Naive thymus-derived CD8-positive, alpha-beta T cell (primary cell): ENCODE data around the gene CASK. TPM values are rescaled to one million over a fixed set of nuclear protein-coding genes. Genes with fewer than 3 reads are reported as not detected.
A peak's percentile ranks its signal among the peaks of the same experiment; 100 is the strongest.

Source experiments
- ATAC-seq, 2 donors: fragments of 150-1000 bp; cut with Tn5 transposase in 1 of 2; sonication (Bioruptor Pico), chemical (Tn5 transposase) in 1 of 2; 1 replicate in 1 of 2; 2 replicates in 1 of 2; pipeline ENCODE4 v1.10.0; 2021; ENCODE audit warnings: mild to moderate bottlenecking in 2 of 2, moderate library complexity in 2 of 2
- POLR2A ChIA-PET: fragments of 350-600 bp; sonication (Branson Sonifier 250); formaldehyde crosslinking; loops from one replicate; lab custom pipeline; 2021; ENCODE audit warnings: antibody characterized with exemption; lab: Charles Lee
- DNase-seq, 10 donors: peaks; one replicate each; pipeline versions ENCODE4 v3.0.0 to v3.0.0-alpha.2; 2020 to 2022
- H3K27ac Mint-ChIP-seq, 10 donors: one replicate each; pipeline ENCODE4 v1.8.0; 2020 to 2022; ENCODE audit warnings: mild to moderate bottlenecking in 10 of 10, mixed read lengths in 10 of 10, moderate library complexity in 4 of 10, inconsistent platforms in 1 of 10
- H3K27me3 Mint-ChIP-seq, 5 donors: one replicate each; pipeline ENCODE4 v1.8.0; 2021 to 2022; ENCODE audit warnings: mixed read lengths in 5 of 5
- H3K36me3 Mint-ChIP-seq, 3 donors: one replicate each; pipeline ENCODE4 v1.8.0; 2020 to 2022; ENCODE audit warnings: mixed read lengths in 3 of 3, mild to moderate bottlenecking in 2 of 3, inconsistent platforms in 1 of 3
- H3K4me1 Mint-ChIP-seq, 4 donors: one replicate each; pipeline ENCODE4 v1.8.0; 2021 to 2022; ENCODE audit warnings: mixed read lengths in 4 of 4
- H3K4me3 Mint-ChIP-seq, 10 donors: one replicate each; pipeline ENCODE4 v1.8.0; 2020 to 2022; ENCODE audit warnings: mild to moderate bottlenecking in 10 of 10, mixed read lengths in 10 of 10, moderate library complexity in 6 of 10, inconsistent platforms in 1 of 10
- H3K9me3 Mint-ChIP-seq, 9 donors: one replicate each; pipeline ENCODE4 v1.8.0; 2020 to 2022; ENCODE audit warnings: mixed read lengths in 9 of 9, mild to moderate bottlenecking in 3 of 9, inconsistent platforms in 1 of 9, moderate library complexity in 1 of 9
- polyA plus RNA-seq, 3 donors: library from polyadenylated mRNA; unstranded; fragments of 300-500 nt; fragmentation: Illumina TruSeq; gene quantifications; one replicate each; pipeline ENCODE4 v1.2.3, GENCODE V29; 2021
- total RNA-seq, 8 experiments: library from RNA in 2 of 8; stranded (reverse) in 2 of 8; gene quantifications; one replicate each; pipeline ENCODE4 v1.2.3 and lab custom pipeline; 2021 to 2026

The CASK gene
- total and polyA plus RNA-seq, 5 experiments from 2014 or later: 4.6 to 90.4 (median 16.1) TPM

DNA sequence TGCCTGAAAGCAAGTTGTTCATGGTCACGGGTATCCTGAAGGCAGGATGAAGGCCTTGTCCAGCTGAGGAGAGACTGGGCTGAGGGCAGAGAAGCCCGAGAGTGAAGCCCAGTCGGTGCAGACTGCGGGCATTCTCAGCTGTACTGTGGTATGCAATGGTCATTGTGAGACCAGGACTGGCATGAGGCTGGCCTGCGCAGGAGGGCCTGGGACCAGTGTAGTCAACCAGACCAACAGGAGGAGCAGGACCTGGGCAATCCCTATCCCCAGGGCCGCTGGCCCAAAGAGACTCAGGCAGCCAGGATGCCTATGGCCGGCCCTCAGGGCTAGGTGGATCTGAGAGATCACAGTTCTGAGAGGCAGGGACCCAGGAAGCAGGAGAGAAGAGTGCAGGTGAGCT is 394.6 kb downstream of the CASK start:
- peaks cover 3 to 6% (median 5%) of the 10 kb centered on the region in 4 donors for H3K4me1 Mint-ChIP-seq
- no peak for DNase-seq
- H3K27ac Mint-ChIP-seq: peak overlapping the region in 2 of 10 donors; percentile 54 to 81
- no peak for ATAC-seq
- H3K27me3 Mint-ChIP-seq: no peaks in the 10 kb centered on the region
- POLR2A ChIA-PET: no interaction called here
- no peaks in the 10 kb centered on the region for H3K9me3 Mint-ChIP-seq
- H3K4me3 Mint-ChIP-seq: no peak overlapping the region
- peaks cover 0 to 64% (median 6%) of the 10 kb centered on the region in 3 donors for H3K36me3 Mint-ChIP-seq

DNA sequence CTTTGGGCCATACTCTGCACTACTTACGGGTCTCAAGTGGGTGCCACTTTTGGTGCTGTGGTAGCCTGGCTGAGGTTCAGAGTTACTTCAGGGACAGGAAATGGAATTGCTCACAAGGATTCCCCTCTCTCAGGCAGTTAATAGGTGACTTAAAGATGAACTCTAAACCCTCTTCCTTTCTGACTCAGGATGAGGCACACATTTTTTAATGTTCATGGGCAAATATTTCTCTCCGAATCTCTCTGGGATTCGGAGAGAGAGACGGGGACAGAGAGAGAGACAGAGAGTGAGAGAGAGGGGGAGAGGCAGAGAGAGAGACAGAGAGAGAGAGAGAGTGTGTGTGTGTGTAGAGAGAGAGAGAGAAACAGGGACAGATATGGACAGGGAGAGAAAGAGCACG is 396.4 kb downstream of the CASK start:
- H3K36me3 Mint-ChIP-seq: peaks cover 0 to 75% (median 6%) of the 10 kb centered on the region in 3 donors

DNA sequence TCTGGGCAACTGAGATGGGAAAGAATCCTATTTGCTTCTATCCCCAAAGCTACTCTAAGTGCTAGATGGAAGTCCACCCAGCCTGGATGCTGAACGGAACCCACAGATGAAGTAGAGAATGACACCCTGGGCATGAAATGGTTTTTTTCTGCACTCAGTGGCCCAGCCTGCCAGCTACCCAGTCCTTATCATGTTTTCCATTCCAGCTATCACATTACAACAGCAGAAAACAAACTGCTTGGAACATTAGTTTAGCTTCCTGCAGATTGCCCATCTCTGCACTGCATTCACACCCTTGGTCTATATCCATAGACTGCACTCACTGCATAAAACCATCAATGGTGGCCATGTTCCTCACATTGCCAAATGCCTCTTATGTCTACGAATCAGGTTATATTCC is 397.1 kb downstream of the CASK start:
- Mint-ChIP-seq H3K4me3 (no peak overlapping the region), H3K4me1 (peaks cover 3 to 6% (median 5%) of the 10 kb centered on the region in 4 donors), H3K27me3 (no peaks in the 10 kb centered on the region), H3K27ac (peak overlapping the region in 6 of 10 donors; percentile 11 to 78 (median 42)), H3K9me3 (no peaks in the 10 kb centered on the region), H3K36me3 (peaks cover 0 to 75% (median 6%) of the 10 kb centered on the region in 3 donors)
- no peak for ATAC-seq
- no peak for DNase-seq
- POLR2A ChIA-PET: no interaction called here

More for the DNA sequence above, 396.4 kb downstream of the CASK start:
- ATAC-seq: no peak
- Mint-ChIP-seq H3K4me1 (peaks cover 3 to 6% (median 5%) of the 10 kb centered on the region in 4 donors), H3K9me3 (no peaks in the 10 kb centered on the region), H3K27me3 (no peaks in the 10 kb centered on the region), H3K4me3 (no peak overlapping the region), H3K27ac (peak overlapping the region in 7 of 10 donors; percentile 5 to 78 (median 51))
- DNase-seq: no peak
- POLR2A ChIA-PET: no interaction called here

DNA sequence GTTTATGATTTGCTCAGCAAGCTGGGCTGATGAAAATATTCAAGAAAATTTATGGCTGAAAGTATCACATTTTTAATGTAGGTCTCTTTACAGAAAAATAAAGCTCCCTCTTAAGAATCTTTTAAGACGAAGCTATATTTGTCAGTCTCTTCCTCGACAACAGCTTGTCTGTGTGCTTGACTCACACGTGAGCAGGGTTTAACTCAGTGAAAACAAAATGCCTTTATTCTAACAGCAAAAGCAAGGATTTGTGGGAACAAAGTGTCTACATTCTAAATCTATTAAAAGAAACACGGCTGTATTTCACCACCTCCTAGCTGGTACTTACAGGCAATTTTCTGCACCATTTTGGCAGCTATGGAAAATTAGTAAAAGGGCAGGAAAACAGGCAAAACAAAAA is 400.7 kb downstream of the CASK start:
- POLR2A ChIA-PET: no interaction called here
- DNase-seq (no peak), ATAC-seq (no peak)
- Mint-ChIP-seq H3K4me3 (no peak overlapping the region), H3K36me3 (peaks cover 0 to 61% (median 1%) of the 10 kb centered on the region in 3 donors), H3K4me1 (peaks cover 11 to 19% (median 16%) of the 10 kb centered on the region in 4 donors), H3K9me3 (no peaks in the 10 kb centered on the region), H3K27ac (peak overlapping the region in 2 of 10 donors; percentile 22 to 26), H3K27me3 (no peaks in the 10 kb centered on the region)

- H3K4me3 Mint-ChIP-seq: no peak overlapping the region
- peaks cover 0 to 56% (median 1%) of the 10 kb centered on the region in 3 donors for H3K36me3 Mint-ChIP-seq
- no peaks in the 10 kb centered on the region for H3K27me3 Mint-ChIP-seq
- H3K4me1 Mint-ChIP-seq: peaks cover 10 to 22% (median 20%) of the 10 kb centered on the region in 4 donors
- H3K27ac Mint-ChIP-seq: peak overlapping the region in 1 of 10 donors; percentile 26
- ATAC-seq (no peak), DNase-seq (no peak)
- POLR2A ChIA-PET: no interaction called here
- H3K9me3 Mint-ChIP-seq: no peaks in the 10 kb centered on the region
These were observed 401.3 kb downstream of the CASK start for GRCh38 chrX:41522081-41522480.

DNA sequence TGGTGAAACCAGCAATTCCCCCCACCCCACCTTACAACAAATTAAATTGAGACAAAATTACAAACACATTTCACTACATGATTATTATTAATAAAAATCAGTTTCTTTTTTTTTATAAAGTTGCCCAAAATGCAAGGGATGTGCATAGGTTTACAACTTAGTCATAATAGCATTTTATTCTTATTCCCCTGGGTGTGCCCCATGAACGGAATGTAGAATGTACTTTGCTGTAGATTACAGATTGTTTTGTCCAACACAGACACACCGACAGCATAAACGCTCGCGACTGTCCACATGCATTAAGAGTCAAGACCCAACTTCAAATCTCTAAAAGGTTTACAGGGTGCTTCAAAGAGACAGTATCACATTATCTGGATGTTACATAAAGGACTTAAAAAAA is 403.9 kb downstream of the CASK start:
- H3K27ac Mint-ChIP-seq: no peak overlapping the region
- H3K9me3 Mint-ChIP-seq: no peaks in the 10 kb centered on the region
- POLR2A ChIA-PET: no interaction called here
- H3K4me3 Mint-ChIP-seq: no peak overlapping the region
- no peak for ATAC-seq
- peaks cover 0 to 36% (median 0%) of the 10 kb centered on the region in 3 donors for H3K36me3 Mint-ChIP-seq
- H3K4me1 Mint-ChIP-seq: peaks cover 10 to 27% (median 20%) of the 10 kb centered on the region in 4 donors
- no peaks in the 10 kb centered on the region for H3K27me3 Mint-ChIP-seq
- DNase-seq: no peak

DNA sequence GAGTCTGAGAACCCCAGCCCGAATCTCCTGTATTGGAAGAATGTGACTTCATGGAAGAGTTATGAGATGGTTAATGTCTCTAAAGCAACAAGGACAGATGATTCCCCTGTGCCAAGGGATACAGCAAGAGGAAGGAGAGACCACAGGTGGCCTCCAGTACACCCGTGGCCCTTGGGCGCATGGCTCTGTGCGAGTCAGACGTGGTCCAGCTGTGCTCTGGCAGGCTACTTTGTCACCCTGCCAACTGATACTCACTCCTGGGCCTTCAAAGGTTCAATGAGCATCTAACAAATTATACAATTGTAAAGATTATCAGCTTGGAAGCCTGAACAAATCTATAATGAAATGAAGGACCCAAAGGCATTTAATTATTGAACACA is 404.5 kb downstream of the CASK start:
- POLR2A ChIA-PET: no interaction called here
- Mint-ChIP-seq H3K27ac (peak overlapping the region in 5 of 10 donors; percentile 0 to 85 (median 58)), H3K4me1 (peaks cover 13 to 27% (median 22%) of the 10 kb centered on the region in 4 donors), H3K4me3 (no peak overlapping the region), H3K36me3 (peaks cover 0 to 32% (median 0%) of the 10 kb centered on the region in 3 donors), H3K9me3 (no peaks in the 10 kb centered on the region), H3K27me3 (no peaks in the 10 kb centered on the region)
- DNase-seq: no peak
- ATAC-seq: no peak

DNA sequence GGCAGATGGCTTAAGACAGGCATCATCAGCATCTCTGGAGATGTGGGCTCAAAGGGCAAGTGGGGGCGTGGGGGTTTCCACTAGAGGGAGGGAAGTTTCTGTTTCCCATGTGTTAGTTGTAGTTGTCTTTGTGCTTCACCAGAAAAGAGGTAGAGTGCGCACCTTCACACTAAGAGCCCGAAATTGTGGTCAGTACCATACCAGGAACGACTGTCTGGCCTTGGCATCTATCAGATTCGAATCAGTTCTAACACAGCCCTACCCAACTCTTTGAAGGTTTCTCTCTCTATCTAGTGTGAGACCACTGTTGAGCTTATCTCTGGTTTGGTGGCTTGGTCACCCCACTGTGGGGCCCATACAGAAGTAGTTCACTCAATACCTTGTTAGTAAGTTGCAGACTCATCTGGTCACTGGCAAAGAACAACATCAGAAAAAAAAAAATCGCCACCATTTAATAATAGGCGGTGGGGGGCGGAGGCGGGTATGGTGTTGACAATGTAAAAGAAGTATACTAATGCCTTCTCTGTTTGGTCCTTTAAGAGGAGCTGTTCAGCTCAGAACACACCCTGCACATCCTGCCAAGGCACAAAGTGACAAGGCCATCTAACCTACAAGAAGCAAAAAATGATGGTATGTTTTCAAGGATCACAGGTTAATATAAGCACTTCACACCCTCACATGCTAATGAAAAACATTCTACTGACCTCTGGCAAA is 405.1 kb downstream of the CASK start:
- H3K9me3 Mint-ChIP-seq: no peaks in the 10 kb centered on the region
- no peak overlapping the region for H3K4me3 Mint-ChIP-seq
- peaks cover 0 to 28% (median 0%) of the 10 kb centered on the region in 3 donors for H3K36me3 Mint-ChIP-seq
- H3K27me3 Mint-ChIP-seq: no peaks in the 10 kb centered on the region
- H3K4me1 Mint-ChIP-seq: peaks cover 13 to 27% (median 26%) of the 10 kb centered on the region in 4 donors
- DNase-seq (no peak), ATAC-seq (peak in 1 of 2 donors; percentile 14)
- H3K27ac Mint-ChIP-seq: peak overlapping the region in 8 of 10 donors; percentile 0 to 85 (median 58)
- POLR2A ChIA-PET: no interaction called here

DNA sequence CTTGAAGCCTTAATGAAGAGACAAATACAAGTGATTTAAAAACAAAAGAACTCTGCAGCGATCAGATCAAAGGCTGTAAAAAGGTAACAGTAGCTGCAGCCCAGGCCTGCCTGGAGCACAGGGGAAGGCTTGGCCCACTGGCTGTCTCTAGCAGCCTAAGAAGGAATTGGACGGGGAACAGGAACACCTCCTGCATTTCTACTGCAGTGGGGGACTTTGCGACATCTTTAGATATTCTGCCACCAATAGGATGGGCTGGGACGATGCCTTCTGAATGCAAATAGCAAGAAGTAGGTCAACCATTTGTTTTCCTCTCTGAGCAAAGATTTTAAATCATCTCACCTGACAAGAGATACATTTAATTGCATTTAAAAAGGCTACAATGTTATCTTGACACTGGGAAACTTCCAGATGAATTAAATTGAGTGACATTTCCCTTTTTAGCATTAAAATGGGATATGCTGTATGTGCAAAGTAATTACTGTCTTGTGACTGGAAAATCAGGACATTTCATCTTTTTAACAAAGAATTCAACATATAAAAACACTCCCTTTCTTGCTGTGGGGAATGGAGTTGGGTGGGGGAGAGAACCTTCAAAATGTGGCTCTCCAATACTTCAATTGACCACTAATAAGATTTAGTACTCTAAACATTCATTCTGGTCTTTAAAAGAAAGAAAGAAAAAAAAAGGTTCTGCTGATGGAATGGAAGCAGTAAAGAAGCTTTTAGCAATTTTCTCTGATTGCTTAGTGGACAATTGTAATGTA is 406.2 kb downstream of the CASK start:
- peak overlapping the region in 9 of 10 donors; percentile 39 to 84 (median 63) for H3K27ac Mint-ChIP-seq
- POLR2A ChIA-PET: no interaction called here
- H3K36me3 Mint-ChIP-seq: peaks cover 0 to 19% (median 0%) of the 10 kb centered on the region in 3 donors
- ATAC-seq (no peak), DNase-seq (no peak)
- H3K4me3 Mint-ChIP-seq: peak overlapping the region in 1 of 10 donors; percentile 62
- no peaks in the 10 kb centered on the region for H3K27me3 Mint-ChIP-seq
- H3K9me3 Mint-ChIP-seq: no peaks in the 10 kb centered on the region
- peaks cover 13 to 30% (median 28%) of the 10 kb centered on the region in 4 donors for H3K4me1 Mint-ChIP-seq

DNA sequence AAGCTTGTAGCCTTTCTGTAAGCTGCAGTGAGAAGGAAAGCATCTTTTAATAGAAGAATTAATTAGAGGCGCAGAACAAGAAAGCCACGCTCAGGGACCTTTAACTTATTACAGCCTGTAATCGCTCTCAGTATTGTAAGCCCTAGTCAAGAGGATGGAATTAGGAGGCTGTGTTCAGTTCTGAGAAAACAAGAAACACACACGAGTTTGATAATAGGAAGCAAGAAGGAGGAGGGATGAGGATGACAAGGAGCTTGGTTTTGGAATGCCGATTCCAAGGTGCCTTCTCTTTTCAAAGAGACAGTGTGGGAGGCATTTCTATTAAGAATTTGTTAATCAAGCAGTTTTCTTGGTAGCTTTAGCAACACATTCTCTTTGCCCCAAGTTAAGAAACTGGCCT is 406.9 kb downstream of the CASK start:
- Mint-ChIP-seq H3K27ac (peak overlapping the region in 4 of 10 donors; percentile 51 to 84 (median 66)), H3K4me3 (no peak overlapping the region), H3K4me1 (peaks cover 13 to 34% (median 29%) of the 10 kb centered on the region in 4 donors), H3K27me3 (no peaks in the 10 kb centered on the region), H3K9me3 (no peaks in the 10 kb centered on the region), H3K36me3 (peaks cover 0 to 14% (median 0%) of the 10 kb centered on the region in 3 donors)
- no peak for ATAC-seq
- POLR2A ChIA-PET: interaction anchor here (0.5 kb wide), 1 partner anchor 60 kb away, joined by 4 read pairs; no protein-coding TSS in a partner anchor
- no peak for DNase-seq

- H3K27me3 Mint-ChIP-seq: no peaks in the 10 kb centered on the region
- POLR2A ChIA-PET: no interaction called here
- DNase-seq (no peak), ATAC-seq (no peak)
- peak overlapping the region in 1 of 10 donors; percentile 0 for H3K27ac Mint-ChIP-seq
- H3K36me3 Mint-ChIP-seq: peaks cover 0 to 12% (median 0%) of the 10 kb centered on the region in 3 donors
- H3K4me1 Mint-ChIP-seq: peaks cover 13 to 34% (median 29%) of the 10 kb centered on the region in 4 donors
- H3K9me3 Mint-ChIP-seq: no peaks in the 10 kb centered on the region
- H3K4me3 Mint-ChIP-seq: no peak overlapping the region
These were observed 408.0 kb downstream of the CASK start for GRCh38 chrX:41515376-41515775.

DNA sequence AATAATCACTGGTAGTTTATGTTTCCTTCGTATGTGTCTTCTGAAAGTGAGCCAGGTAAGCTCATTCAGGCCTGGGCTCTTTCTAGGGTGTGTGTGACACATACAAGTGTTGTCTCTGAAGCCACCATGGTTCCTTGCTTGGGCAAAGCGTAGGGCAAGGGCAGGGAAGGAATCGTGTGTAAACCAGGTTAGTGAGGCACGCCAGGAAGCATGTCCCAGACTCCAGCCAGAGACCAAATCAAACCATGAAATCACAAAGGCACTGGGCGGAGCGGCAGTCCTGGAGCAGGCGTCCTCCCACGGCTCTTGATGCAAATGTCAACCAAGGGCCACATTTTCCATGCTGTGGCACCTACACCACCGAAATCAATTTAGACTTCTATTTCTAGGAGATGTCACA is 409.2 kb downstream of the CASK start:
- no peak for ATAC-seq
- no peak overlapping the region for H3K4me3 Mint-ChIP-seq
- H3K27ac Mint-ChIP-seq: peak overlapping the region in 5 of 10 donors; percentile 20 to 72 (median 62)
- no peak for DNase-seq
- H3K9me3 Mint-ChIP-seq: no peaks in the 10 kb centered on the region
- POLR2A ChIA-PET: no interaction called here
- peaks cover 0 to 8% (median 0%) of the 10 kb centered on the region in 3 donors for H3K36me3 Mint-ChIP-seq
- peaks cover 13 to 34% (median 27%) of the 10 kb centered on the region in 4 donors for H3K4me1 Mint-ChIP-seq
- H3K27me3 Mint-ChIP-seq: no peaks in the 10 kb centered on the region
